SKM-1 treated with dmso at 0.1 percent for 144 hours (cell line): ENCODE results near the gene METTL21A.

Experiments used
- DNase-seq: peaks from one replicate; lab custom pipeline; 2025; ENCODE audit not compliant: unreplicated experiment; lab: John Stamatoyannopoulos, UW

Gene METTL21A

GRCh38 chr2:207565736-207566500 lies 59.3 kb downstream of the METTL21A start:
- DNase-seq, result no peak
